Measurements from ENCODE around the gene SMURF2.
"Not testable (repeated sequence)": the region's sequence is repeated elsewhere in the genome, so short reads cannot be mapped to it uniquely, and the experiment has no call there.

Gene SMURF2

DNA sequence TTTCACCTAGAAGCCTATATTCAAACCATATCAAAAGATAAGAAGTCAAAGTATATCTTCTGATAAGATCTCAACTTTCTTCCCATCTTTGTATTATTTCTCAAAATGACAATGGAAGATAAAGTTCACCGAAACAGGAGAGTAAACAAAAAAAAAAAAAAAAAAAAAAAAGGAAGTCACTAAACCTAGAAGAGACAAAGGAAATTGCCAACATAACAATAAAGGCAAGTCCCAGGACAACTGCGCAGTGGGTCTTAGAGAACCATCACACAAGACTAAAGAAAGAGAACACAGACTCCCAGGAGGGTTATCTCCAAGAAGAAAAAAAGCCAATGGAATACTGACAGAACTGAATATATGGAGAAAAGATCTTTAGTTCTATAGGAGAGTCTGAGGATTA, 65.7 kb downstream of the SMURF2 start:
- DNase-seq (ENCODE audit: low read depth) = no peak

DNA sequence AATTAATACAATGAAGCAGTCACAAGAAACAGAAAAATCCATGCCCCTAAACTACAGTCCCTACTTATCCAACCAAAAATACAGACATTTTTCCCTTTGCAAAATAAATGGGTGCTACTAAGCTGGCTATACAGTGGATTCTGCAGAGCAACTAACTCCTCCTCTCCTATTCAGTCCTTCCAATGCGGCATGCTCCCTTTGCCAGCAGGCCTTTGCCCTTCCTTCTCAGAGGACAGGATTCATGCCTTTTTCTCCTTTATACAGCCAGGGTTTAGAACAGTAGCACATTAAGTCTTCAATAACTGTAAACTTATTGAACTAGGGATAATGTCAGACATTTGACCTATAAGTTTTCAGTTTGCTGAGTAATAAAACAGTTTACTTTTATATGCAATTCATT, 70.2 kb downstream of the SMURF2 start:
- DNase-seq (ENCODE audit: low read depth) = no peak

DNA sequence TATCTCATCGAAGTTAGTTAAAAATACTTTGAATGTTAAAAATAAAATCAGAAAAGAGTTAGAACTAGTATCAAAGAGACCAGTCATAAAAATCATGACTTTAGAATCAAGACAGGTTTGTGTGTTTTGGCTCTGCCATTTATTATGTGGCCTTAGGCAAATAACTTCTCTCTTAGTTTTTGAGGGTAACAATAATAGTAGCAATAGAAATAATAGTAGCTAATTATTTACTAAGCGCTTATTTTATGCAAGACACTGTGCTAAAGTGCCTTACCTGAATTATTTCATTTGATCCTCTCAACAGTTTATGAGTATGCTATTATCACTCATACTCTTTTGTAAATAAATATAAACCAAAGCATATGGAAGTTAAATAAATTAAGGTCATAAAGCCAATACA, 77.0 kb downstream of the SMURF2 start:
- DNase-seq (ENCODE audit: low read depth) = no peak

DNA sequence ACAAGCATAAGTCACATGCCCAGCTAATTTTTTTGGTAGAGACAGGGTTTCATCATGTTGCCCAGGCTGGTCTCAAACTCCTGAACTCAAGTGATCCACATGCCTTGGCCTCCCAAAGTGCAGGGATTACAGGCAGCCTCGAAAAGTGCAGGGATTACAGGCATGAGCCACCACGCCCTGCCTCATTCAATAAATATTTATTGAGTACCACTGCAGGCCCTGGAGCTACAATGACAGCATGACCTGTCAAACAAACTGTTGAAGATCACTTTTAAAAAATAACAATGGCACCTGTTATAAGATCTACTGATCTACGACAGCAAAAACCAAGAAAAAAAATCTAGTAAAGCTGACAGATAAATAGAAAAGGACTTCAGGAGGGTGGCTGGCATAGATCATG, 79.1 kb downstream of the SMURF2 start:
- DNase-seq (ENCODE audit: low read depth) = no peak

DNA sequence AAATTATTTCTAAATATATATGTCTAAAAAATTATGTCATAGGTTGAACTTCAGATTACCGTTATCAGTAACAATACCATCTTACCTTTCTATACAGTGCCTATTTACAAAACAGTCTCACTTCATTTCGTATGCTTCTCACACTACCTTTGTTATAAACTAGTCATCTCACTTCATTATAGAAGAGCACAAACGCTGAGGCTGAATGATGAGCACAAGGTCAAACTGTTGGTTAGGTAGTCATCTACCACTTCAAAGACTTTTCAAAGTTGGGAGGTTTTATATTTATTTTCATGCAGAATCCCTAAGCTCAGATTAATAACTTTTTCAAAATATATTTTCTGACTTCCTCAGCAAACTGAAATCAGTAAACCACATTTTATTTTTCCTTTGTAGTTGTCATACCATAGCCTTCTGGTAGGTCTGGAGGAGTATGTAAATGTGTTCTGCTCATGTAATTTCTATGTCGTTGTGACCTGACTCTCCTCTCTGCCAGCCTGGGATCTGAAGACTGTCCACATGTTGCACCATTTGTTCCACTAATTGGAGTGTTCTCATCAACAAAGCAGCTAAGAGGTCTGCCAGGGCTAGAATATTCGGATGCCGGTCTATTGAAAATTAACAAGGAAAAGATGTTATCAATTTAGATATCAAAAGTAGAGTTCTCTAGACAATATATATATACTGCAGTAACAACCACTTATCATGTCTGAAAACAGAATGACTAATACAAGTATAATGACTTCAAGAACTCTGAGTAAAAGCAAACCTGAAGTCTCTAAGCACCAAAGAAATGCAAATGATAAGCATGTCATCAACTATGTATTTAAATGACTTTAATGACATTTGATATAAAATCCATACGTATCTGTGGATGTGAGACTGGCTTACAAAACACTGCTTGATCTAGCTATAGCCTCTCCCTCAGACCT, 81.5 kb downstream of the SMURF2 start:
- DNase-seq (ENCODE audit: low read depth) = no peak

DNA sequence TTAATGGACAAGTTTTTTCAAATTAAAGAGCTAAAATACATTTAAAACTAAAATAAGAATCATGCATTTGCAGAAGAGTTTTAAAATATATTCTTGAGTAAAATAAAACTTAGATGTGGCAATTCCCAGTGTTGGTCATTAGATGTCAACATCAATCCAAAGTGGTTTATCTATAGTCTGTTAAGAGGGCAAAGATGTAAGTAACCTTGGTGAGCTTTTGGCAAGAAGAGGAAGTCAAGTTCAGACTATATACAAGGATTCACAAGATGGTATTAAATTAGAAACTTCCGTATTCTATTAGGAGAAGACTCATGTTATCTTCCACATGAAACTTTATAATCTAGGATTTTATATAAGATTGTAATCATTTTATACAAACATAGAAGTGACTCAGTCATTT, 82.2 kb downstream of the SMURF2 start:
- no peak for DNase-seq (ENCODE audit: low read depth)

DNA sequence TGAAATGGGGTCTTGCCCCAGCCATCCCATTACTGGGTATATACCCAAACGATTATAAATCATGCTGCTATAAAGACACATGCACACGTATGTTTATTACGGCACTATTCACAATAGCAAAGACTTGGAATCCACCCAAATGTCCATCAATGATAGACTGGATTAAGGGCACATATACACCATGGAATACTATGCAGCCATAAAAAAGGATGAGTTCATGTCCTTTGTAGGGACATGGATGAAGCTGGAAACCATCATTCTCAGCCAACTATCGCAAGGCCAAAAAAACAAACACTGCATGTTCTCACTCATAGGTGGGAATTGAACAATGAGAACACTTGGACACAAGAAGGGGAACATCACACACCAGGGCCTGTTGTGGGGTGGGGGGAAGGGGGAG, 85.1 kb downstream of the SMURF2 start:
- not testable (repeated sequence) for DNase-seq (ENCODE audit: low read depth)

DNA sequence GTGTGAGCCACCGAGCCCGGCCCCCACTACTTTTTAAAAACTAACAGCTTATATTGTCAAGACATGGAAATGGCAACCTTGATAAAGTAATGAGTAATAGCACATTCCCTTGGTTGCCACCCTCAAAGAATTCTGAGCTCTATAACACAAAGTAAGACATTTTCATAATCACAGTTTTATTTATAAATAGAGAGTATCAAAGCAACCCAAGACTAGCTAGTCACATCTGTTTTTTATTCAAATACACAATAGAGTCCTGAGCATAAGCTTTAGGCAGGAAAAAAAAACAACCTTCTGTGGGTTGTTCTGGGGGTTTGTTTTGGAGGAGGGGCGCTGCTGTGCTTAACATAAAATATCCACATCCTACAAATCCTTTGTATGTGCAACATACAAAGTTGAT, 86.7 kb downstream of the SMURF2 start:
- no peak for DNase-seq (ENCODE audit: low read depth)

DNA sequence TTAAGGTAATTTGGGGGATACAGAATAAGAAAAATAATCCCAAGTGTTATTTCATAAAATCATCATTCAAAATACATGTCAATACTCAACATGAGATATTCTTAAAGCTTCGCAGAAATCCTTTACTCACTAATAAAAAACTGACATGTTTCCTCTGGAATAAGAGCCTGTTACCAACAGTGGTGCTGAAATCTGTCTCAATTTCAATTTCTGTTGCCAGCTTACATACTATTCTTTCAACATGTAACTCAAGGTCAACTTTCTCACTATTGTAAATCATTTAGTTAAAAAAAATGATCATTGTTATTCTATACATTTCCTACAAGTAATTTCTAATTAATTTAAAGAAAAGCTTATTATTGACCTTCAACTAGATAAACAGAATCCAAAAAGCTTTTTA, 87.5 kb downstream of the SMURF2 start:
- DNase-seq (ENCODE audit: low read depth) = no peak

DNA sequence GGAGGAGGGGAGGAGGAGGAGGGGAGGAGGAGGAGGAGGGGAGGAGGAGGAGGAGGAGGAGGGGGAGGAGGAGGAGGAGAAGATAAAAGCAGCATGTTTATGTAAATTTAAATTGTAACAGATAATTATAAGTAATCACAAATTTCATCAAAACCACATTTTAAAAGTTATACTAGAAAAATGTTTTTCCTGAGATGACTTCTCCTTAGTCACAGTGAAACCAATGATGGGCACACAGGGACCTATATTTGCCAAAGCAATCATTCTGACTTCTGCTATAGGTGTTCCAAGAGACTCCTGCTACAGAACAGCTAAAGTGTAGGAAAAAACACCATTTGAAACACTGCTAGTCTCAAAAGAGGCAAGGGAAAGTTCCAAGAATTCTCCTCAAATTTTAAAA, 88.9 kb downstream of the SMURF2 start:
- DNase-seq (ENCODE audit: low read depth) = no peak

DNA sequence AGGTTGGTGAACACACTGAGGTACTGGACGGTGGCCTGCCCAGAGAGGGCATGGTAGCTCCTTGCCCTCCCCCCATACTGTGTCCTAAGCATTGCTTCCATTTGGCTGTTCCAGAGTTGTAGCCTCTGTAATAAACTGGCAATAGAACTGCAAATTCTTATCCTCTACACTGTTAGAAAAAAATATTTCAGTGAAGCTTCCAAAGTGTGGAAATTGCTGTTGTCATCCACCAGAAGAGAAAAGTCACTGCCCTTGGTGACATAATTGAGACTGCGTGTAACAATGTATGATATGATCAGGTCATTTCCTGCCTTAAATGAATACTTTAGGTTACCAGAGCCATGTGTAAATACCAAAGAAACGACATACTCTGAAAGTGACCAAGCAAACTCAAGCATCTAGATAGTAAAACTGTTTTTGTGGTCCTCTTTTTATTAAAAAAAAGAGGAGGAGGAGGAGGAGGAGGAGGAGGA, 89.4 kb downstream of the SMURF2 start:
- DNase-seq (ENCODE audit: low read depth) = no peak

DNA sequence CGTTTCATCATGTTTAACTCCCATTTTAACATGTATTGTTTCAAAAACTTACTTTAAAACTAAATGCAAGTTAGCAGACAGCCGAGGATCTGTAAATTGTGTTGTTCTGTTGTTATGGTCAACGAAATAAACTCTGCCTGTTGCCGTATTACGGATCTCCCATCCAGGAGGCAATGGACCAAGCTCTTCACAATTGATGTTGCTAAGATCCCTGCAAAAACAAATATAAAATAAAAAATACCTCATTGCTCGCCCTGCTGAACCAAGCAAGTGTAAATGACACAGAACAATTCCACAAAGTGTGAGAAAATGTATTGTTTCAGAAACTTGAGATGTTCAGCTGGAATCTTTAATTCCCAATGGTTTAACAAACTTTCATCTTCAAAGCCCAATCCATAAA, 90.4 kb downstream of the SMURF2 start:
- DNase-seq (ENCODE audit: low read depth) = no peak

DNA sequence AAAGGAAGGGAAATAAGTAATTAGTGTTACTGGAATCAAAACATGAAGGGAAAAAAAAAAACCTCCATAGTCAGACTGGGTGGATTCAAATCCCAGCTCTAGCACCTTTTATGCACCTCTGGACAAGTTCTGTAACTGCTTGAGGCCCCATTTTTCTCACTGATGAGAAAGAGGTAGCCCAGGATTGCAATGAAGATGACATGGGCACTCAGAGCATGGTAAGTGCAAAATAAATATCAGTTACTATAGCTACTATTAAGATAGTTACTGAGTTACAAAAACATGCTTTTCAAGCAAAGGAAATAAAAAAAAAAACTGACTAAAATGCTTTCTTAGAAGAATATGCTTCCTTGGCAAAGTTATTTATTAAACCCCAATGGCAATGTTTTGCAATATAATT, 96.5 kb downstream of the SMURF2 start:
- no peak for DNase-seq (ENCODE audit: low read depth)

DNA sequence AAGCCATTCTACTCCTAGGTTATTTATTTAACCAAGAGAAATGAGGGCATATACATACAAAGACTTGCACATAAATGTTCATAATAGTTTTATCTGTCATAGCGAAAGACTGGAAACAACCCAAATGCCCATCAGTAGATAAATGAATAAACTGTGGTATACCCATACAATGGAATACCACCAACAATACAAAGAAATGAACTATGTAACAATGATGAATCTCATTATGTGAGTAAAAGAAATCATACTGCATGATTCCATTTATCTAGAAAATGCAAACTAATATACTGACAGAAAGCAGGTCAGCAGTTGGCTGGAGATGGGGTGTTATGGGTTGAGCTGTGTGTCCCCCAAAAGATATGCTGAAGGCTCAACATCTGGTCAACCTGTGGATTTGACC, 98.0 kb downstream of the SMURF2 start:
- DNase-seq (ENCODE audit: low read depth) = no peak

DNA sequence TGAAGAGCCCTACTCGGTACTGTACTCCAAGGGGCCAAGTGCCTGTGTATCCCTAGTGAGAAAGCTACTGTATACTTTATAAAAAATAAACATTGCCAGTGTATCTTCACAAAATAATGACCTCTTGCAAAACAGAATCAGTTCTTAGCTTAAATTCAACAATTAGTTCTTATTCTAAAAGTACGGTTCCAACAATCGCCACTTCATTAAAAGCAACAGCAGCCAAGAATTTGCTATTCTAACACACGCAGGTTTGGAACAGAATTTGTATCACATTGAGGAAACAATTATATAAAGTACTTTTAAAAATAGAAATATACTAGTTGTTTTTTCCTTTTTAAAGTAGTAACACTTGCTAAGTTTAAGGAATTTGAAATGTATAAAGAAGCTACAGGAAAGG, 106.8 kb downstream of the SMURF2 start:
- no peak for DNase-seq (ENCODE audit: low read depth)

DNA sequence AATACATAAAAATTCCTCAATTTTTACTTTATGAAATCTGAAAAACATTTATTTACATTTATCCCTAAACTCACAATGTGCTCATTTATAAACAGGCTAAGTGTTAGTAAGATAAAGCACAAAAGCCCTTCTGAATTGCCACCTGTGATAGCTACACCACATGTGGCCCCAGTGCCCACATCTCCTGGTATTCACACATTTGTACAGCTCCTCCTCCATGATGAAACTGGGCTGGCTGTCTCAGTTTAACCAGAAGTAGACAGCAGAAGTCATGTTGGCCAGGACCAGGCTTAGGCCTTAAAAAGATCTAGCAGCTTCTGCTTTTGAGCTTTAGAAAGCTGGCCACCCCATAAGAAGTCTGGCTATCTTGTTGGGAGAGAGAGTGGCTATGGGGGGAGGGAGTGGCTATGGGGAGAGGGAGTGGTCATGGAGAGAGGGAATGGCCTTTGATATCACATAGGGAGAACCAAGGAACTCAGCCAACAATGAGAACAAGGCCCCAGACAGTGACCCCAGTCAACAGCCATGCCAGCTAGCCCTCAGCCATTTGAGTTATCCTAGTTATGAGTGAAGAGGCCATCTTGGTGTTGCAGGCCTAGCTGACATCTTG, 108.0 kb downstream of the SMURF2 start:
- no peak for DNase-seq (ENCODE audit: low read depth)

DNA sequence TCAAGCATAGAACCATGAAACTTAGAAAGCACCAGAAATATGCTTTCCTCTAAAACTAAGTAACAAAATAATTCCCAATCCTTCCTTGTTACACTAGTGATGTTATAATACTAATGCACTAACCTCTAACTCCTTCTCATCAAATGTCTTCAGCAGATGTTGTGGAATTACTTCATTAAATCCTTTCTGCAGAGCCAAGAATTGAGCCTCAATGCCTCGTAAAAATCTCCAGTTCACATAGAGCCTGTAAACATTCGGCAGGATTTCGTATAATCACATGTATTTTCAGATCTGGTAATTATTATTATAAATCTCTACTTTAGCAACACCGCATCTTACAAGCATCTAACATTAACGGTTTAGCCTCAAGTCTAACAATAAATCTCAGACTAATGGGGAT, 110.6 kb downstream of the SMURF2 start:
- no peak for DNase-seq (ENCODE audit: low read depth)

DNA sequence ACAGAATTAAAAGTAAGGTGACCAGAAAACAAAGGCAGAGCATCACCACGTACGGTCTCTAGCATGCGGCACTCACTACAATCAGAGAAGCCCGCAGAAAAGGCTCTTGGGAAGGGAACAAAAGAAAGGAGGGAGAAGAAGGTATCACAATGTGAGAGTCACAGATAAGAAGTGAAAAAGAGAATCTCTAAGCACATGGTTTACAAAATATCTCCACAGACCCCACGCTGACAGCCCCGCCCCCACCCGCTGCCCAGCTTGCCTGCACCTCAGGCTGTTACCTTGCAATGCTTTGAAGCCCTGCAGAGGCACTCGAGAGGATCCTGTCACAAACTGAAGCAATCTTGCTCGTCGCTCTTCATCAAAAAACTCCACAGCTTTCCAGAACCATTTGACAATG, 114.8 kb downstream of the SMURF2 start:
- no peak for DNase-seq (ENCODE audit: low read depth)

DNA sequence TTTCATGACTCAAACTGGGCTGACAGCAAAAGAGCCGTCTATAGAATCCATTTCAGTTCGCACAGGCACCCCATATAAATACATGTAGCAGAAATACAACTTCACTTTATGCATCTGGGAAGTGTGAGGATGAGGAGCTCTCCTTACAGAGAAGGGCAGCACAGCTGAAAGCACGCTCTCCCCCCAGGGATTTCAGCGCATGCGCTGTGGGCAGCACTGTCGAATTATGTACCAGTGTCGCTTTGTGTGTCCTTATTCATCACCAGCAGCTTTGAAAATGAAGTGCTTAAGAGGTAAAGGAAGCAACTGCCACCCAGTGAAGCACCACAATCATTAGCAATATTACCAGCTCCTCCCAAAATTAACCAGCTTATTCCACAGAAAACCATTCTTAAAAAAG, 115.4 kb downstream of the SMURF2 start:
- no peak for DNase-seq (ENCODE audit: low read depth)

DNA sequence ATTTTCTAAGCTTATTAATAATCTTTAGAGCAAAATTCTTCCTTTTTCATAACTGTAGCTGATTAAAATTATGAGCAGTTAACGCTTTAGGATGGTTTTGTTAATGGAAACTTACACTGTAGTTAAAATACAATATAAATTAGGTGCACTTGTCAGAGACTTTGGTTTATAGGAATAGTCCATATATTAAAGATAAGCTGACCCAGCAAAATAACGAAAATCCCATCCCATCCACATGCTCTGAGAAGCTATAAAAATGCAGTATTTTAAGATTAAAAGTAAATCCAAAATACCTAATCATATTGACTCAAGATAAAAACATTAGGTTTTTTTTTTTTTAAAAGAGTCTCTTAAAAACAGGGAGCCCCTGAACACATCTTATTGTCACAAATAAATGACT, 117.4 kb downstream of the SMURF2 start:
- no peak for DNase-seq (ENCODE audit: low read depth)

DNA sequence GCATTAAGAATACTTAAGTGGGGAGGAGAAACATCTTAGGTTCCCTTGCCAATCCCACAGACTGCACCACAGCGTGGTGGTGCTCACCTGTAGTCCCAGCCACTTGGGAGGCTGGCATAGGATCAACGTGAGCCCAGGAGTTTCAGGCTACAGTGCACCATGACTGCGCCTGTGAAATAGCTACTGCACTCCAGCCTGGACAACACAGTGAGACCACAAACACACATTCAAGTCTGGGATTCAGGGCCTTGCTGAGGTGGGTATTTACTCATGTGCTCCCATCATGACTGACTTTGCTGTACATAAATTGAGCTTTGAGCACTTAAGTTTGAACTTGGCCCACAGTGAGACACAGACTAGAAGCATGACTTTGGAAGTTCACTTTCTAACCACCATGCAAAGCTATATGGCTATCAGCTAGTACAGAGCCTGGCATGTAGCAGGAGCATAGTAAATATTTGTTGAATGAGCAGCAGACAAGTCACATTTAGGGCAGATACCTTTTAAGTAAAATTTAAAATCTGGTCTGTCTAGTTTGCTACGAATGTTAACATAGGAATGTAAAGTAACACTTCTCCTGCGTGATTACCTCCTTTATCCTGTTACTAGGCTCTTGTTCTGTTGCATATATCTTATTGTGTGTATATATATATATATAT, 121.9 kb downstream of the SMURF2 start:
- no peak for DNase-seq (ENCODE audit: low read depth)

DNA sequence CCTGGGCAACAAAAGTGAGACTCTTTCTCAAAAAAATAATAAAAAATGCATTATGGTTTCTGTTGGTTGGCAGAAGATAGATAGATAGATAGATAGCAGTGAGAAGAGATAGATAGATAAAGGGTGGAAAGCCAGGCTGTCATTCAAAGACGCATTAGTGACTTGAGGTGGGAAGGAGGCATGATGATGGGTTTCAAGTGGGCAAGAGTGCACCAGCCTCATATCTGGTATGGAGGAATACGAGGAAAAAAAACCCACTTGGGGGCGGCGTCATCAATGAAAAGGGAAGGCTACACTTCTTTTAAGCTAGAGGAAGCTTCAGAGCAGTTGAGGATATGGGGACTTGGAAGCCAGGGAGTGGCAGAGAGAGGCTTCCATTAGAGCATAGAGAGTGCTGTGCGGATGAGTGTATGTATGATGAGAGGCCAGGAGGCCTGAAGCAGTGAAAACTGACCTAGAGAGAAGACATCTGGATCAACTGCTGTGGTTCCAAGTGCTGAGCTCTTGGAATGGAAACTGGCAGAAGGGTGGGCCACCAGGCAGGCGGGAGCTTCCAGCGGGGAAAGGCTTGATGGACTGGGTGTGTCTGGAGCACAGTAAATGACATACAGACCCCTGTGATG, 123.5 kb downstream of the SMURF2 start:
- no peak for DNase-seq (ENCODE audit: low read depth)

DNA sequence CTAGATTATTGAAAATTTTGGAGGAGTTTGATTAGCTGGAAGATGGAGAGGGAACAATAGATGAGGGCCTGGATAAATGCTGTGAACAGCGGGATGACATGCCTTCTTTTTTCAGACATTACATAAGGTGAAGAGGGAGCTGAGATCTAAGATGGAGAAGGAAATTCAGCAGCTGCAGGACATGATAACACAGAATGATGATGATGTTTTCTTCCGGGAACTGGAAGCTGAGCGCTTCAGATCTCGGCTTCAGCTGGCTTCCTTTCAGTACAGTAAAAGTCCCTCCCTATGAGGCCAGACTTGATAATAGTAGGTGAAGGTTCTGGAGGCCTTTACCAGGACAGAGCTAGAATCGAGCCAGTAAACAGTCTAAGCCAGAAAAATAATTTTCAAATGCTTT, 124.6 kb downstream of the SMURF2 start:
- DNase-seq (ENCODE audit: low read depth) = no peak
